GM20000 (cell line): ENCODE measurements around the gene CNOT8.

Source experiments
- DNase-seq: peaks from one replicate; pipeline ENCODE4 v3.0.0; 2012; ENCODE audit warnings: low spot score
- CTCF ChIP-seq: IDR thresholded peaks from 2 replicates; pipeline ENCODE4 v1.5.1; 2012; ENCODE audit warnings: mild to moderate bottlenecking, control low read depth; ENCODE audit errors: extremely low read depth, missing control alignments

CNOT8 gene

GRCh38 chr5:154849264-154849785 is 9.1 kb upstream of the CNOT8 start:
- no peak for DNase-seq
- no peak for TF ChIP-seq CTCF

DNA sequence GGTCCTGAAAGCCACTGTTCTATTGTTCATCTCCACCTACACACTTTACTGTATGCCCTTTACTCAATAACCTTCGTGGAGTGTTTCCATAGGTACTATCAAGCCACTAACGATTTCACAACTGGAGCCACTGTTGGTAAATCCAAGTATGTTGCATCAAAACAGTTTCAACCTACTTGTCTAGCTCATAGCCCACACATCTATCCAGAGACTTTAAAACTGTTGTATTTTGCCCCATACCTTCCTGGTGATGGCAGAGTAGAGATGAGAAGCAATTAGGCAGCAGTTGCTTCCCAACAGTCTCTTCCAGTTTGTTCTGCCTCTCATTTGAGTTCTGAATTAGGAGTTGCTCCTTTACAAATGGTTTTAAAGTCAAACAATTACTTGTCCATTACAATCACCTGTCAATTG is 8.6 kb upstream of the CNOT8 start:
- no peak for DNase-seq
- TF ChIP-seq CTCF: no peak

- peak; percentile 32 for DNase-seq
- no peak for TF ChIP-seq CTCF
Observed at GRCh38 chr5:154850255-154851062, 8.0 kb upstream of the CNOT8 start, which contains the start of gene FAXDC2. Gene FAXDC2 (minus strand): TSS chr5:154850603. CDS start chr5:154838178, 12,425 bp downstream.

GRCh38 chr5:154851351-154851750 is 7.1 kb upstream of the CNOT8 start:
- DNase-seq: no peak
- no peak for TF ChIP-seq CTCF

DNA sequence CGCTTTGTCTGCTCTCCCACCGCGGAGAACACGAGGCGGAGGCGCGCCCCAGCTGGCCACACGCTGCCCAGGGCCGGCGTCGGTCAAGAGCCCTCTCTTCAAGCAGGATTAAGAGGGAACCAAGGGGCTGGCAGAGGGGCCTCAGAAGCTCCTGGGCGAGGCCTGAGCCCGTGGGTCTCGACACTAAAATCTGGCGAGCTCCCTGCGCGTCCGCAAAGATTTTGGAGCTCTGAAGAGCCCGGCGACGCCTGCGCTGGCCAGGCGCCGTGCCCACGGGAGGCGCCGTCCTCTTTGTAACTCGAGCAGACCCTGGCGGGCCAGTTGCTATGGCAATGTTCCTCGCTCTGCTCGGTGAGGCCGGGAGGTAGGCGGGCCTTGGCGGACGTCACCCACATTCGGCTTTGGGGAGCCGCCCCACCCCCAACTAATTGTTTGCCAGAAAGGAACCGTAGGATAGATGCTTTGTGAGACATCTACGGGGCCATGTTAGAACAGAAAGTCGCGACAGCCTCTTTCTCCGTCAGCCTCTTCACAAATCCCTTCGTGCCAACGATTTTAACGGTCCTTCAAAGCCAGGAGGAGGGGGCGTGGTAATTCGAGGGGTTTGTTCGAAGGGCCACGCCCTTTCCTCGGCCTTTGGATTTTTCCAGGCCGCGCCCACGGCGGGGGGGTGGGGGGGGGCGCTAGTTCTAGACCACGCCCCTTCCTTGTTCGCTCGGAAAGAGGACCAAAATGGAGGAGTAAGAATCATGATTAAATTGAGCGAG is 714 bp upstream of the CNOT8 start:
- TF ChIP-seq CTCF: no peak
- DNase-seq: peak; percentile 86

DNA sequence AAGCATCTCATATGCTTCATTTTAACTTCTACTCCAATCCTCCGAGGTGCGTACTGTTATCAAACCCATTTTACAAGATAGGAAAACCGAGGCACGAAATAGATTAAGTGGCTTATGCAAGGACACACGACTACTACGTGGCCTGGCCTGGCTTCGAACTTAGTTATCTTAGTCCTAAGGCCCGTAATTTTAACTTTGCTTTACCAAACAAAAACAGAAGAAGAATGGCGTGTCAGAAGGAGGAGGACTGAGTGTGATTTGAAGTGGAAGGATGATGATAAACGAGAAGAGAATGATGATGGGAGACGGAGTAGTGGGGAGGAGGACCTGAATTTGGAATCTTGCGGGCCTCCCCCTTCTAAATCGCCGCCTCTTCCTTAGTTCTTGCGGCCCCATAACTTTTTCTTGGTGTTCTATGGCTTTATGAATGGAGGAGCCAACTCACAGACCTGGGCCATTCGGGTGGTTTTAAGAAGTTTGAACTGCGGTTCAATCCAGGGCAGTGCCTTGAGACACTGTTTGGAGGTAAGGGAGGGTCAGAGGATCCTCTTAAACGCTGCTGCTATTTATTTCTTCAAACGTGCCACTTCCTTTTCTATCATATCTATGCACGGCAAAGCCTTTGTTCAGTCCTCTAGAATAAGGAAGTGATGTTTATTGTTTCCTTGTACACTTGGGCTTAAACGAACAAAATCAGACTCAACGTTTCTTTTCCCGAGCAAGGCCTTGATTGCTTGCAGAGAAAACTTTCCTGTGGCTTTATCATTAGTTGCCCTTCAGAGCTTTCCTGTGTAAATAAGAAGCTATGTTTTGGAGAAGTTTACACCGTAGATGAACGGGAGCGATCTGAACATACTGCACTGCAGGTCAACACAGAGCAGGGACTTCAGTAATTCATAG is 795 bp downstream of the CNOT8 start:
- no peak for TF ChIP-seq CTCF
- no peak for DNase-seq
